IMR-90 (cell line): ENCODE data around the gene FUT7. TPM values are rescaled to one million over a fixed set of nuclear protein-coding genes. Genes with fewer than 3 reads are reported as not detected.

Experiments
- ATAC-seq: fragments of 200-7000 bp; cut with Tn5 transposase; 2 replicates; pipeline ENCODE4 v1.9.1; 2020; ENCODE audit warnings: low read depth, mild to moderate bottlenecking, moderate library complexity
- BruUV-seq: library from RNA; stranded (reverse); fragments of 400-500 nt; replicated peaks from 2 replicates; lab custom pipeline; 2021; lab: Mats Ljungman, UMichigan
- CTCF ChIA-PET: fragments of 300-600 bp; formaldehyde crosslinking; extraction: SDS; loops from one replicate; lab custom pipeline; 2021; ENCODE audit warnings: antibody characterized with exemption; lab: Yijun Ruan, JAX
- POLR2A ChIA-PET: fragments of 300-600 bp; sonication (Branson Sonifier 250); formaldehyde crosslinking; loops from one replicate; lab custom pipeline; 2022; ENCODE audit warnings: antibody characterized with exemption; ENCODE audit not compliant: unreplicated experiment; lab: Charles Lee
- DNase-seq: peaks from one replicate; pipeline ENCODE4 v3.0.0; 2013
- H2AFZ ChIP-seq: replicated peaks from 2 replicates; pipeline ENCODE3; 2013; ENCODE audit warnings: low read length, mild to moderate bottlenecking; ENCODE audit not compliant: poor library complexity
- H2AK5ac ChIP-seq: 2 replicates; pipeline ENCODE4 v1.6.1; 2013; ENCODE audit warnings: low read depth, low read length, inconsistent platforms
- H2AK9ac ChIP-seq: replicated peaks from 2 replicates; pipeline ENCODE3; 2013; ENCODE audit warnings: mild to moderate bottlenecking, low read depth, low read length, moderate library complexity; ENCODE audit not compliant: poor library complexity
- H2BK120ac ChIP-seq: 2 replicates; pipeline ENCODE4 v1.6.1; 2013; ENCODE audit warnings: low read depth, low read length, inconsistent platforms
- H2BK15ac ChIP-seq: 3 replicates; pipeline ENCODE4 v1.6.1; 2013; ENCODE audit warnings: low read depth, low read length, inconsistent platforms
- H2BK20ac ChIP-seq: 2 replicates; pipeline ENCODE4 v1.6.1; 2013; ENCODE audit warnings: low read depth, mild to moderate bottlenecking, inconsistent platforms, low read length, moderate library complexity
- H2BK5ac ChIP-seq: 2 replicates; pipeline ENCODE4 v1.6.1; 2013; ENCODE audit warnings: mild to moderate bottlenecking, low read depth, low read length, inconsistent platforms; ENCODE audit not compliant: poor library complexity, severe bottlenecking
- H3K14ac ChIP-seq: replicated peaks from 2 replicates; pipeline ENCODE4 v1.6.1; 2013; ENCODE audit warnings: low read depth, low read length, inconsistent platforms
- H3K18ac ChIP-seq: 2 replicates; pipeline ENCODE4 v1.6.1; 2013; ENCODE audit warnings: low read depth, low read length, control low read depth
- H3K23ac ChIP-seq: 2 replicates; pipeline ENCODE4 v1.6.1; 2013; ENCODE audit warnings: low read depth, low read length, inconsistent platforms
- H3K27ac ChIP-seq: 2 replicates; pipeline ENCODE4 v1.5.1; 2013; ENCODE audit warnings: mild to moderate bottlenecking, control low read depth, low read length; ENCODE audit not compliant: insufficient read depth
- H3K27me3 ChIP-seq: 2 replicates; pipeline ENCODE4 v1.6.1; 2013; ENCODE audit warnings: low read length; ENCODE audit not compliant: control insufficient read depth, insufficient read depth
- H3K36me3 ChIP-seq: 2 replicates; pipeline ENCODE4 v1.6.1; 2013; ENCODE audit warnings: low read length, mixed read lengths; ENCODE audit not compliant: control insufficient read depth, insufficient read depth
- H3K4ac ChIP-seq: 2 replicates; pipeline ENCODE4 v1.6.1; 2013; ENCODE audit warnings: low read depth, low read length, inconsistent platforms
- H3K4me1 ChIP-seq: 2 replicates; pipeline ENCODE4 v1.6.1; 2013; ENCODE audit warnings: low read length, mixed read lengths; ENCODE audit not compliant: control insufficient read depth, insufficient read depth
- H3K4me2 ChIP-seq: 2 replicates; pipeline ENCODE4 v1.6.1; 2013; ENCODE audit warnings: low read depth, mild to moderate bottlenecking, control low read depth, low read length, moderate library complexity
- H3K4me3 ChIP-seq: 2 replicates; pipeline ENCODE4 v1.5.1; 2013; ENCODE audit warnings: low read depth, mild to moderate bottlenecking, control low read depth, low read length, moderate library complexity; ENCODE audit not compliant: insufficient read depth
- H3K56ac ChIP-seq: 2 replicates; pipeline ENCODE4 v1.6.1; 2013; ENCODE audit warnings: low read length, inconsistent platforms; ENCODE audit not compliant: insufficient read depth; ENCODE audit errors: extremely low read depth
- H3K79me1 ChIP-seq, 2 experiments: 2 replicates each; pipeline ENCODE4 v1.6.1; 2013; ENCODE audit warnings: low read length in 2 of 2, inconsistent platforms in 1 of 2, low read depth in 1 of 2
- H3K9ac ChIP-seq: 2 replicates; pipeline ENCODE4 v1.6.1; 2013; ENCODE audit warnings: low read depth, low read length, control low read depth
- H3K9me1 ChIP-seq: 2 replicates; pipeline ENCODE4 v1.6.1; 2013; ENCODE audit warnings: low read length, inconsistent platforms; ENCODE audit not compliant: insufficient read depth
- H3K9me3 ChIP-seq: 2 replicates; pipeline ENCODE4 v1.6.1; 2013; ENCODE audit warnings: low read length; ENCODE audit not compliant: control insufficient read depth, insufficient read depth
- H4K20me1 ChIP-seq: 2 replicates; pipeline ENCODE4 v1.6.1; 2013; ENCODE audit warnings: low read length, inconsistent platforms; ENCODE audit not compliant: insufficient read depth
- H4K5ac ChIP-seq: 2 replicates; pipeline ENCODE4 v1.6.1; 2013; ENCODE audit warnings: mild to moderate bottlenecking, low read depth, low read length, control low read depth
- H4K8ac ChIP-seq, 2 experiments: 2 replicates each; pipeline ENCODE4 v1.6.1; 2013; ENCODE audit warnings: low read depth in 2 of 2, low read length in 2 of 2, control low read depth in 1 of 2, inconsistent platforms in 1 of 2
- H4K91ac ChIP-seq: 2 replicates; pipeline ENCODE4 v1.6.1; 2013; ENCODE audit warnings: low read depth, low read length, inconsistent platforms; ENCODE audit not compliant: insufficient read depth
- CEBPB ChIP-seq: IDR thresholded peaks from 2 replicates; pipeline ENCODE4 v1.6.1; 2012; ENCODE audit warnings: low read depth, low read length, improper control_type of control experiment
- CHD1 ChIP-seq: IDR thresholded peaks from 2 replicates; pipeline ENCODE4 v1.6.1; 2012; ENCODE audit warnings: low read depth, low read length, improper control_type of control experiment
- FOS ChIP-seq: fragments of 150-350 bp; IDR thresholded peaks from 2 replicates; pipeline ENCODE4 v1.6.1; 2016; ENCODE audit warnings: low read depth, low read length
- MAFK ChIP-seq: IDR thresholded peaks from 2 replicates; pipeline ENCODE4 v1.6.1; 2012; ENCODE audit warnings: low read depth, low read length, improper control_type of control experiment
- MAZ ChIP-seq: IDR thresholded peaks from 2 replicates; pipeline ENCODE4 v1.6.1; 2012; ENCODE audit warnings: low read depth, mild to moderate bottlenecking, low read length, improper control_type of control experiment, moderate library complexity, borderline replicate concordance
- MXI1 ChIP-seq: IDR thresholded peaks from 2 replicates; pipeline ENCODE4 v1.6.1; 2012; ENCODE audit warnings: low read depth, mild to moderate bottlenecking, low read length, moderate library complexity, borderline replicate concordance
- POLR2A ChIP-seq: IDR thresholded peaks from 2 replicates; pipeline ENCODE4 v1.6.1; 2012; ENCODE audit warnings: mild to moderate bottlenecking, low read depth, low read length
- RCOR1 ChIP-seq: IDR thresholded peaks from 2 replicates; pipeline ENCODE4 v1.6.1; 2012; ENCODE audit warnings: mild to moderate bottlenecking, low read length, improper control_type of control experiment; ENCODE audit not compliant: insufficient replicate concordance
- SMC3 ChIP-seq: fragments of 150-350 bp; IDR thresholded peaks from 2 replicates; pipeline ENCODE4 v1.6.1; 2016; ENCODE audit warnings: low read depth, mild to moderate bottlenecking, antibody characterized with exemption, low read length, moderate library complexity
- USF2 ChIP-seq: fragments of 150-350 bp; IDR thresholded peaks from 2 replicates; pipeline ENCODE4 v1.6.1; 2017; ENCODE audit warnings: mild to moderate bottlenecking, antibody characterized with exemption, low read length, low read depth
- WGBS, 2 experiments: methylation state at CpG; one replicate each; pipeline versions ENCODE4 v1.1.5 to v1.1.7; 2013; ENCODE audit warnings: missing lambda C conversion rate in 2 of 2; ENCODE audit not compliant: insufficient read length in 1 of 2; ENCODE audit errors: extremely low coverage in 2 of 2; 5-methylcytosine and 5-hydroxymethylcytosine counted together
- dilution Hi-C: fragments of 300-500 bp; cut with HindIII; formaldehyde crosslinking; loops from one replicate; pipeline ENCODE4 v1.14.3; 2018; ENCODE audit warnings: low sequenced_read_pairs; ENCODE audit not compliant: unreplicated experiment
- in situ Hi-C: fragments of 300-500 bp; cut with MboI; formaldehyde crosslinking; loops from 3 replicates; pipeline ENCODE4 v1.14.3; 2019; ENCODE audit warnings: low sequenced_read_pairs, inconsistent platforms, mixed read lengths
- intact Hi-C: fragments of 100-400 bp; cut with micrococcal nuclease; formaldehyde crosslinking; loops from 2 replicates; pipeline ENCODE4 v1.10.0; 2022
- polyA plus RNA-seq, 3 experiments: library from polyadenylated mRNA; depleted of rRNA; stranded (reverse); fragments of >200 nt; gene quantifications; 2 replicates each; pipeline ENCODE4 v1.2.3, GENCODE V29; 2012; ENCODE audit warnings: low replicate concordance in 1 of 3
- total RNA-seq: library from RNA; depleted of rRNA; stranded (reverse); fragments of >200 nt; gene quantifications from 2 replicates; pipeline ENCODE4 v1.2.3, GENCODE V29; 2012
- TF ChIP-seq, protein P1 (sequence below): fragments of 150-350 bp; IDR thresholded peaks from 2 replicates; pipeline ENCODE4 v1.6.1; 2016; ENCODE audit warnings: low read depth, mild to moderate bottlenecking, low read length, moderate library complexity, borderline replicate concordance

Gene FUT7
- total and polyA plus RNA-seq, 2 of the 4 experiments (the other 2 are of a cell fraction) = not detected

GRCh38 chr9:137065336-137065967 lies 33.6 kb upstream of the FUT7 start:
- Histone ChIP-seq H3K9me1 (no peaks in the 10 kb centered on the region), H2BK15ac (no peak overlapping the region), H3K27ac (no peak overlapping the region), H3K23ac (no peak overlapping the region), H4K5ac (no peak overlapping the region), H3K9me3 (no peaks in the 10 kb centered on the region), H4K20me1 (no peaks in the 10 kb centered on the region), H2AK5ac (no peak overlapping the region), H3K36me3 (no peaks in the 10 kb centered on the region), H2BK20ac (no peak overlapping the region), H3K9ac (no peak overlapping the region), H3K14ac (no peak overlapping the region), H3K18ac (no peak overlapping the region), H3K4me2 (no peak overlapping the region), H3K4me1 (peaks cover 3% of the 10 kb centered on the region; the same call in 1 of the 2 replicates), H2AK9ac (no peak overlapping the region), H3K4me3 (no peak overlapping the region), H3K4ac (no peak overlapping the region), H4K8ac (no peak overlapping the region), H2BK120ac (no peak overlapping the region), H3K56ac (no peak overlapping the region), H3K27me3 (no peaks in the 10 kb centered on the region; the same call in 1 of the 2 replicates), H2AFZ (no peak overlapping the region), H4K91ac (no peak overlapping the region), H3K79me1 (peaks cover 2 to 11% of the 10 kb centered on the region in 2 experiments), H2BK5ac (no peak overlapping the region)
- TF ChIP-seq SMC3 (no peak), USF2 (no peak), MAFK (no peak), POLR2A (no peak), MAZ (no peak), RCOR1 (no peak), FOS (no peak), MXI1 (no peak), CEBPB (no peak), CHD1 (no peak)
- TF ChIP-seq, protein P1, sequence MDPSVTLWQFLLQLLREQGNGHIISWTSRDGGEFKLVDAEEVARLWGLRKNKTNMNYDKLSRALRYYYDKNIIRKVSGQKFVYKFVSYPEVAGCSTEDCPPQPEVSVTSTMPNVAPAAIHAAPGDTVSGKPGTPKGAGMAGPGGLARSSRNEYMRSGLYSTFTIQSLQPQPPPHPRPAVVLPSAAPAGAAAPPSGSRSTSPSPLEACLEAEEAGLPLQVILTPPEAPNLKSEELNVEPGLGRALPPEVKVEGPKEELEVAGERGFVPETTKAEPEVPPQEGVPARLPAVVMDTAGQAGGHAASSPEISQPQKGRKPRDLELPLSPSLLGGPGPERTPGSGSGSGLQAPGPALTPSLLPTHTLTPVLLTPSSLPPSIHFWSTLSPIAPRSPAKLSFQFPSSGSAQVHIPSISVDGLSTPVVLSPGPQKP = no peak
- ATAC-seq (no peak), DNase-seq (no peak)
- intact Hi-C loops (no loop called here), dilution Hi-C loops (no loop called here), in situ Hi-C loops (no loop called here)
- WGBS, 2 experiments = 96% methylated on average over 6 of the region's 23 CpGs; no CpG with 5 or more reads in 1 of the 2 experiments
- BruUV-seq = no TSS peak
- CTCF ChIA-PET = interaction anchor here (1.2 kb wide), 1 partner anchor 19 kb away, joined by 4 read pairs; the partner anchor contains the start of gene NPDC1
- POLR2A ChIA-PET = no interaction called here
